HS-5 (cell line): ENCODE data around the gene GPRC5B.

Experiments
- DNase-seq: peaks from one replicate; pipeline ENCODE4 v3.0.0-alpha.2; 2012; ENCODE audit warnings: low read depth

GPRC5B gene, protein sequence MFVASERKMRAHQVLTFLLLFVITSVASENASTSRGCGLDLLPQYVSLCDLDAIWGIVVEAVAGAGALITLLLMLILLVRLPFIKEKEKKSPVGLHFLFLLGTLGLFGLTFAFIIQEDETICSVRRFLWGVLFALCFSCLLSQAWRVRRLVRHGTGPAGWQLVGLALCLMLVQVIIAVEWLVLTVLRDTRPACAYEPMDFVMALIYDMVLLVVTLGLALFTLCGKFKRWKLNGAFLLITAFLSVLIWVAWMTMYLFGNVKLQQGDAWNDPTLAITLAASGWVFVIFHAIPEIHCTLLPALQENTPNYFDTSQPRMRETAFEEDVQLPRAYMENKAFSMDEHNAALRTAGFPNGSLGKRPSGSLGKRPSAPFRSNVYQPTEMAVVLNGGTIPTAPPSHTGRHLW

DNA sequence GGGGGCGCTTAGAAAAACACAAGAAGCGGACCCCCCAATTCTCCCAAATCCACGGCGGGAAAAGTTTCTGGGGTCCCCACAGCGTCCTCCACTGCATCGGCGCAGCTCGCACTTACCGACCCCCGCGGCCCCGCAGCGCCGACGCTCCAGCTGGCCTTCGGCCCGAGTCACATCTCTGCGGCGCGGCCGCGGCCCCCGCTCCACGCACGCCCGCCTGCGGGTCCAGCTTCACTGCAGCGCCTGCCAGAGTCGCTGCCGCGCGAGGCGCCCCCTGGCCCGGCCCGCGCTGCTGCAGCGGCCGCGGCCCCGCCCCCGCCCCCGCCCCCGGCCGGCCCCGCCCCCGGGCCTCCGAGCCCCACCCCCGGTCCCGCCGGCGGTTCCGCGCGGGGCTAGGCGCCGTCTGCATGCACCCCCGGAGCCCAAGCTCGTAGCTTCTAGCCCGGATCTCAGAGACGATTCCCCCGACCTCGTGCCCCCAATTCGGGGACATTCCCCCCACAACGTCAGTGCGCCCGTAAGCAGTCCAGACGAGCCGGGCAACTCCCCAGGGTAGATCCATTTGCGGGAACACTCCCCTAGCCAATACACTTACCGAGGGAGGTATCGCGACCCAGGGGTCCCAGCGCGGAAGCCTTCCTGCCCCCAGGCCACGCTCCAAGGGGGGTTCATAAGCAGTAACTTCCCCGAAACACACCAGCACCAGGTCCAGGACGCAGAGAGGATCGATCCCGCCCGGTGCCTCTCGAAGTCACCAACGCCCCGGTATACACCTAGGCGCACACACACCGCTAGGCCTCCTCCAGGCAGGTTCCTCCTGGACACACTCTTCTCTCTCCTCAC is at the start of gene GPRC5B:
Gene GPRC5B (minus strand): TSS at position 238 of the 840 bp plus-strand sequence. CDS start 12,003 bp downstream, outside the sequence.
- DNase-seq = no peak

DNA sequence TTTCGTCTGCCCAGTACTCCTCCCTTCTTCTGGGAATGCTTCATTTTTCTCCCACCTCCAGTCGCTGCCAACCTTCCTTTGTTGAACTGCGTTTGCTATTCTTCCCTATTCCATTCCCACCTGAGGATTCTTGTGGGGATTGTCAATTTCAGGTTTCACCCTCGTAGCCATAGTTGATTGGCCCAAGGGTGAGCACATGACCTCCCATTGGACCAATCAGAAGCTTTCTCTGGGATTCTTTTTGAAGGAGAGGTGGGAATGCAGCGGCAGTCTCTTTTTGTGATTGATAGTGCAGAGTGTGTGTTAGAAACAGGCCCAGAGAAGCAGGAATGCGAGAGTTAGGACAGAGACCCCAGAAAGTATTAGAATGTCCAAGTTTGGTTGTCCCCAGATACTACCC is 49.1 kb upstream of the GPRC5B start:
- no peak for DNase-seq

DNA sequence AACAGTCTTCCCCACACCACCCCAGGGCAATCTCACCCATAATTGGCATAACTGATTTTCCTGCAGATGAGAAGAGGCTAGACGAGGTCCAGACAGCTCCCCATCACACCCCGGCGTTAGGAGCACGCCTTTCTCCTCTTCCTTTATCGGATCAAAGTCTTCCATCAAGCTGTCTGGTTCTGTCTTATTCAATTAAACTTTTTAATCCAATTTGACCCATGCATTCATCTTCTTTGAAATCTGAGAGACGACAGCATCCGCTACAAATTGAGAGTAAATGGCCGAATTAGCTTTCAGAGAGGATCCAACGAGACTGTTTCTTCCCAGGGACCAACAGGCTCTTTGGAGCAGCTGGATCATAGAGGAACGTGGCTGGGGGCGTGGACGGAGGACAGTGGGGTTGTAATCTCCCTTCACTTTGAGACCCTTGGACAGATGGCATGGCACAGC is 44.4 kb upstream of the GPRC5B start:
- no peak for DNase-seq

DNA sequence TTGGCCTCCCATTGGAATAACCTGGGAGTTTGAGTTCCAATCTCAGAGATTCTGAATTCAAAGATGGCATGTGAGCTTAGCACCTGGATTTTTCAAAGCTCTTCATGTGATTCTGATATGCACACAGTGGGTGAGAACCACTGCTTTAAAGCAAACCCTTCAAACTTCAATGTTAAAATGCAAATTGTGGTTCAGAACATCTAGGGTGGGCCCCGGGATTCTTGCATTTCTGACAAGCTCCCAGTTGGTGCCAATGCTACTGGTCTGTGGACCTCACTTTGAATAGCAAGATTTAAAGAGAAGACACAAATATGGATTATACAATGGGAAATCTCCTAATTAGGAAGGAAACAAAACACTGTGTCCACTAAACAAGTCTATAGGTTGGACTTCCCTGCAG is 43.8 kb upstream of the GPRC5B start:
- no peak for DNase-seq

DNA sequence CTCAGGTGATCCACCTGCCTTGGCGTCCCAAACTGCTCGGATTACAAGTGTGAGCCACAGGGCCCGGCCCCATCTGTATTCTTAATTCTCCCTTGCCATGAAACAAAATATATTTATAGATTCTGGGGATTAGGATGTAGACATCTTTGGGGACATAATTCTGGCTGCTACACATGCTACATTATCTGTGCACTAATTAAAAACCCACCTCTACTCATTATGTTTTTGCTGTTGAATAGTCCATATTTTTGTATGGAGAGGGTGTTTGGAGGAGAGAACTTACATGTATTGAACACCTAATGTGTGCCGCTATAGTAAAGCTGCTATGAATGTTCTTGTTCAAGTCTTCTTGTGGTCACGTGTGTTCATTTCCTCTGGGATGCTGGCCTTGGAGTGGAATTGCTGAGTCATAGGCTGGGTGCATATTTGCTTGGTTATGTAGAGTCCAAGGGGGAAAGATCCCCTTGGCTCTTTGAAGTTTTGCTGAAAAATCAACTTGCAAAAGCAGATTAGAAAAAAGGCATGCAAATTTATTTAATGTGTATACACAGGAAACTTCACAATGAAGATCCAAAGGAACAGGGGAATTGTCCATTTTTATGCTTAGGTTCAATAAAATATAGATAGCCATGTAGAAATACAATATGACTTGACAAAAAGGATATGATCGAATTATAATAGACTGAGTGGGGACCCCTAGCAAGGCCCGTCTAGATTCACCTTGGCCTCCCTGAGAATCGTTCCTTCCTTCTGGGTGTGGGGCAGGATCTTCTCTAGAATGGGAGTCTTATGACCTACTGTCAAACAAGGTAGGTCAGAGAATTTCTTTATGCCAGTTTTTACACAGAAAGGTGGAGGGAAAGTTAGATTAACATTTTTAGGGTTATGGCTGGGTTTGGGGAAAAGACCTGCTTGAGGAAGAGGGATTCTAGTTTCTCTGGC is 42.1 kb upstream of the GPRC5B start:
- no peak for DNase-seq

- no peak for DNase-seq
These were observed 38.7 kb upstream of the GPRC5B start for GRCh38 chr16:19923396-19923795.

GRCh38 chr16:19919142-19919541 is 34.5 kb upstream of the GPRC5B start:
- no peak for DNase-seq

DNA sequence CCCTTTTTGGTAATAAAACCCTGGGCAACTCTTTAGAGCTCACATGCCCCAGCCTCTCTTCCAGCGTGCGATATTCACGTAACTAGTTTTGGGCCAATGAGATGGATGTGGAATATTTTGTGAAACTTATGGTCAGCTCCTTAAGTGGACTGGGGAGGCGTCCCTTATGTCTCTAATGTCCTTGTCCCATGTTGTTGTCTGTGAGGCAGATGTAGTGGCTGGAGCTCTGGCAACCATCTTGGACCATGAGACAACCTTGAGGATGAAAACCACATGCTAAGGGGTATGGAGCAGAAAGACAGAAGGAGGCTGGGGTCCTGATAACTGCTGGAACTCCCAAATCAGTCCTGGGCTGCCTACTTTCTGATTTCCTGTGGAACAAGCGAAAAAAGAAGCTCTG is 31.4 kb upstream of the GPRC5B start:
- DNase-seq = no peak

- DNase-seq = no peak
These were observed 30.2 kb upstream of the GPRC5B start for GRCh38 chr16:19914877-19915276.

GRCh38 chr16:19913340-19913645 is 28.6 kb upstream of the GPRC5B start:
- DNase-seq = no peak

GRCh38 chr16:19912455-19913339 is 28.0 kb upstream of the GPRC5B start:
- peak; percentile 33 for DNase-seq

GRCh38 chr16:19911747-19912454 is 27.3 kb upstream of the GPRC5B start:
- DNase-seq = no peak

DNA sequence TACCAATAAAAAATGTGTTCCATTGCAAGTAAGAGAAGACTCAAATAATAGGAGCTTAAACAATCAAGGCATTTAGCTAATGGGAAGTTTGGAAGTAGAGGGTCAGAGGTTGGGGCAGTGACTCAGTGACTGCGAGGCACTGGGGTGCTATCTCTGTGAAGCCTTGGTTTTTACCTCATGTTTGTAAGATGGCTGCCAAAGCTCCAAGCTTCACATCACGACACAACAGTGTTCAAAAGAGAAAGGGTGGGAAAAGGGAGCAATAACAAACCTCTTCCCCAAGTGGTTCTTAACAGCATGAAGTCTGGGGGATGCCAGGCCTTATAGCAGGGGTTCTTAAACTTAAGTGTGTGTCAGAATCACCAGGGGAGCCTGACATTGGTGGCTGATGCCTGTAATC is 26.6 kb upstream of the GPRC5B start:
- DNase-seq = no peak

DNA sequence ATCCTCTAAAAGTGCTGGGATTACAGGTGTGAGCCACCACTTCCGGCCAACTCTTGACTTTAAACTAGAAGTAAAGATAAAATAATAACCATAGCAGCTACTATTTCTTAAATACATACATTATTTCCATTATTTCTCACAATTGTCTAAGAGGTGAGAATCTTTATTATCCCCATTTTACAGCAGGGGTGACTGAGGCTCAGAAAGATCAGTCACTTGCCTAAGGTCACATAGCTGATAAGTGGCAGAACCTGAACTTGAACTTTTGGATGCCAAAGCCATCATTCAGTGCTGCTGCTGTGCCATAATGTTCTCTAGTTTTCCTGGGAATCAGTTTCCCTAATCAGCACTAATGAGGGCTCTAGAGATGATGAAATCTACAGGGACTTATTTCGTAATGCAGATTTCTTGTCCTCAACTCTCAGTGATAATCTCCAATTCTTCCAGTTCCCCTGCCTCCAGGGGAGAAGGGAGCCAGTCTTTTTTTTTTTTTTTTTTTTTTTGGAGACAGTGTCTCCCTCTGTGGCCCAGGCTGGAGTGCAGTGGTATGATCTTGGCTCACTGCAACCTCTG is 25.2 kb upstream of the GPRC5B start:
- no peak for DNase-seq

DNA sequence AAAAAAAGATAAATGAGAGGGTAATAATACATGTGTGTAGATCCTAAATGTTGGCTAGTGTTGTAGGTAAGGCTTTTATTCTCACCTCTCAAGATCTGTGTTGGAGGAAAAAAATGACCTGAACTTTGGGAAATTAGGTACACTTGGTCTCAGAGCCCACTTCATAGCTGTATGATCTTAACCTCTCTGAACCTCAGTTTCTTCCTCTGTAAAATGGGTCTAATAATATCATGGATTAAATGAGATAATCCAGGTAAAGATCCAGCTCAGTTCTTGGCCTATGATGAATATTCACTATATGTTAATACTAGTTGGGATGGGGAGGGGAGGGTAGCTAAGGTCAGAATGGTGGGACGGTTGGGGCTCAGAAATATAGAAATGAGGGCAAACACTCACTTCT is 24.3 kb upstream of the GPRC5B start:
- no peak for DNase-seq

- no peak for DNase-seq
These were observed 22.7 kb upstream of the GPRC5B start for GRCh38 chr16:19907161-19907992.

DNA sequence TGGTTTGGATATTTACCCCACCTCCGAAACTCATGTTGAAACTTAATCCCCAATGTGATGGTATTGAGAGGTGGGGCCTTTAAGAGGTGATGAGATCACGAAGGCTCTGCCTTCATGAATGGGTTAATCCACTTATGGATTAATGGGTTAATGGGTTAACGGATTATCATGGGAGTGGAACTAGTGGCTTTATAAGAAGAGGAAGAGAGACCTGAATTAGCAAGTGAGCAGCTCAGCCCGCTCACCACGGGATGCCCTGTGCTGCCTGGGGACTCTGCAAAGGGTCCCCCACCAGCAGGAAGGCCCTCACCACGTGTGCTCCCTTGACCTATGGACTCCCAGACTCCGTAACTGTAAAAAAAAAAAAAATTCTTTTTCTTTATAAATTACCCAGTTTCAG is 16.5 kb upstream of the GPRC5B start:
- DNase-seq = no peak

GRCh38 chr16:19899605-19899955 is 14.9 kb upstream of the GPRC5B start:
- no peak for DNase-seq

- DNase-seq = no peak
These were observed 14.4 kb upstream of the GPRC5B start for GRCh38 chr16:19898924-19899604.
